T-helper 1 cell (primary cell): ENCODE measurements around the gene AFDN.

ENCODE experiments used
- DNase-seq, 5 donors: peaks; one replicate each; pipeline ENCODE4 v3.0.0-alpha.2; 2012 to 2020

AFDN gene

DNA sequence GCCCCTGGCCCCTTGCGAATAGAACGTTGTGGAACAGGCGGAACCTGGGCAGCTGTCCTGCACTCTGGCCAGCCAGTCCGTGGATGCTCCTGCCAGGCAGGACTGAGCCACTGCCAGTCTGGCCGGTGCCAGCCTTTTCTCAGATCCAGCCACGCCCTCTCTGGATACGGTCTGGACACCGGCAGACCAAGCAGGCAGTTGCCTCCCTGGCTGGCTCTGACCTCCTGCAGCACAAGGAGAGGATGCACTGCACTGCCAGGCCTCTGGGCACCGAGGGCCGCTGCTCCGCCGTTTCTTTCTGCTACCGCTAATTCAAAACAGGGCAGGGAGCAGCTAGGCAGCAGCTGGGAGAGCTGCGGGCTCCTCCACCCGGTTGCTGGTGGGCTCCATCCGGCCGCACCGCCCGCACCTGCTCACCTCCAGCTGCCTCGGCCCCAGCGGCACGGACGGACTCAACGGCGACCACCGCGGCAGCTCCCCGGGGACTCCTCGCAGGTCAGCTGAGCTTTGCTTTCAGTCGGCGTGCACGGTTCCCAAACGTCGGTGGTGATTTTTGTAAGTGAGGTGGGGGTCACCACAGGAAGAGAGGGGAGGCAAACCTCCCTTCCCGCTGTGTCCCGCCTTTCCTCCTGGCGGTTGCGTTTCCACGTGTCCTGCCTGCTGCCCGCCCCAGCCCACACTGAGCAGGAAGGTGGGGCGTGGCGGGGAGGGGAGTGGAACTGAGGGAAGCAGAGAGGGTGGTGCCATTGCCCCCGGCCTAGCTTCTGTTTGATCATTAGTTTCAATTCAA is 30.3 kb upstream of the AFDN start:
- DNase-seq: no peak

DNA sequence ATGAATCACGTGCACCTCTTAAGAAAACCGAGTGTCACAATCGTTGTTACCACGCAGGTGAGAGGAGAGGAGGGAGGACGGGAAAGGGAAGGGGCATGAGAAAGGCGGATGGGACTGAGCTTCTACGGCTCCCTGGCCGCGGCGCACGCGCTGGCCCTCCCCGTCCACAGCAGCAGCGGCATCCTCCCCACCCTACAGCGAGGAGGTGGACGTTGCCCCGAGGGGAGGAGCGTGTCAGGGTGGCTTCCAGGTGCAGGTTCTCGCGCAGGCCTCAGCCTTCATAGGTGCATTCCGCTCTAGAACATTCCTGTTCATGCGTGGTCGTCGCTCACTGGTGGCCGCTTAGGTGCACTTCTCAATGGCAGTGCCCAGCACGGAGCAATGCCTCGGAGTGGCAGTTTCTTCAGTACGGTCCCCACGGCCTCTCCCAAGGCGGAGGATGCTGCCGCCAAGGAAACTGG is 29.7 kb upstream of the AFDN start:
- DNase-seq: no peak

DNA sequence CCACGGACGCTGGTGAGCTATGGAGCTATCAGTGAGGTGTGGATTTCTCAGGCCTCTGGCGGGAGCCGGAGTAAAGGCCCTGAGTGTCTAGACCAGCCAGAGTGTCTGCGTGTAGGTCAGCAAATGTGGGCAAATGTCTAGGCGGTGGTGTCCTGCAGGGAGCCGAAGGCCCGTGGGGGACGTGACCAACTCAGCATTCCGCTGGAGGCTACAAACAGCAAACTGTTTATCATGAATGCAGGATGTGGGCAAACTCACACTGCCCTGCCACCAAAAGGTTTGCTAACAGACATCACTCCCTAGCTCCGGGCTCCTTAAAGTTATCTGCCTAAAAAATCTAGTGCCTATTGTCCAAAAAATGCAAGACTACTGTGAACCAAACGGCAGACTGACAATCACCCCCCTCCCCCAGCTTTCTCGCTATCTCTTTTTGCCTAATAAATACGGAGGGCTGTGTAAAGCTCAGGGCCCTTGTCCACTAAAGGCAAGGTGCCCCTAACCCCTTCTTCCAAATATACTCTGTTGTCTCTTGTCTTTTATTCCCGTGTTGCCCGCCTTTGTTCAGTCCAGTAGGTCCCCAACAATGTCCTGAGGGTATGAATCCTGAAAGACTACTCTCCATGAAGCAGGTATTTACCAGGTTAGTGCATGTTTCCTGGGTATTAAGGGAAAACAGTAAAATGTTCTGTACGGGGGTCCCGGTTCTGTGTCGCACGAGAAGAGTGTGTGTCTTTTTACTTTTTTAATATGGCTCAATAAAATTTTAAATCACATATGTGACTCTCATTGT is 29.0 kb upstream of the AFDN start:
- no peak for DNase-seq

DNA sequence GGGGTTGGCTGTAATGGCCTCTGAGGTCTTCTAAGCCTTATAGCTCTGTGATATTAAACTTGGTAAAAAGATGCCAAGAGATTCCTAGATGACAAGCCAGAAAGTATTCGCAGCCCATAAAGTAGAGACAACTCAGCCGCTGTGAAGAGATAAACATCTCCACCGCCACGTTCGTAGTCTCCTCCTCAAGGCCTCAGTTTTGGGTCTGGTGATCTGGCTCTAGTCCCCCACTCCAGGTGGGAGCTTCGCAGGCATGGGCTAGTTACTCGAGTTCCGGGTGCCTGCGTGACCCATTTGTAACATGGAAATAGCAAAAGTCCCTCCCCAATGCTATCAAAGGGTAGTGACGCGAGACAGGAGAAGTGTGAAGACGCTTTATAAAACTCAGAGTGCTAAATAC is 28.3 kb upstream of the AFDN start:
- DNase-seq: no peak

DNA sequence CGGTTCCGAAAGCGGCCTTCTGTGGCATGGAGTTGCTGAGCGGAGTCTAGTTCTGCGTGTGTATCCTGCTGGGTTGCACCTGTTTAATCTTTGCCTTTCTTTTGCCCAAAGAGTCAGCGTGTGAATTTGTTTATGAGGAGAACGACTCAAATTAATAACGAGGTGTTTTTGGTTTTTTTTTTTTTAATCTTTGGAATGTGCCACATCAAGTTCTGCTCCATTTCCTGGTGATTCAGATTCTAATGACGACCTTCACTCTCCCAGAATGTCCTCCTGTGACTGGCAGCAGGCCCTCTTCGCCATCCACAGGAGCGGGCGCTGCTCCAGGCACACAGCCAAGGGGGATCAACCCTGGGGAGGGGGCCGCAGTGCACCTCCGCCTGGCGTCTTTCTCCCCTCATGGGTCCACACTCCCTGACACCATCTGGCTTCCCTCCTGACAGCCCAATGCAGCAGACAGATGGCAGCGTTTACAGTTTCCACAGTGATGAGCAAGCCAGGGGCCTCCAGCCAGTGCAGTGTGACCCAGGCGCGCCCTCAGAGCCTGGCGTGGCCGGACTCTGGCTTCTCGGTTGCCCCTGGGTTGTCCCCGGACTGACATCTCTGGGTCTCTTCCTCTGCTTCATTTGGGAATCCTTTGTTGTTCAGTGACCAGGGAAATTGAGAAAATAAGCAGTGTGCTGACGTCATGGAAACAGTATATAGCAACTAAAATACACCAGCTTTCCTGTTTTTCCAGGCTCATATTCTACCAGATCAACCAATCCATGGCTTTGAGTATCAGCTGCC is 27.5 kb upstream of the AFDN start:
- no peak for DNase-seq

DNA sequence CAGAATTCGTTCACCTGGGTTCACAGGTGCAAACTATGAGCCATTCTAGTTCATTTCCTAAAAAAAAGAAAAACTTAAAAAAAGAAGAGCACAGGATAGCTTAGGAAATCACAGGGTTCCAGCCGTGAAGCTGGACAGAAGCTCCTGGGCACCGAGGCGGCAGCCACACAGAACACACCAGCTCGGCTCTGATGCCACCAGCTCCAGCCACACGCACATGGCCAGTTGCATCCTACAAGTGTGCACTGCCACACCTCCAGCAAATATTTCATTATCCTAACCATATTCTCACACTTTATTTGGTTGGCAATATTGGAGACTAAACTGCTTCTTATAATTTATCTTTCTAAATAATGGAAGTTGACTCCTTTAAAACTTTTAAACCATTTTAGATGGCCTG is 26.2 kb upstream of the AFDN start:
- no peak for DNase-seq

DNA sequence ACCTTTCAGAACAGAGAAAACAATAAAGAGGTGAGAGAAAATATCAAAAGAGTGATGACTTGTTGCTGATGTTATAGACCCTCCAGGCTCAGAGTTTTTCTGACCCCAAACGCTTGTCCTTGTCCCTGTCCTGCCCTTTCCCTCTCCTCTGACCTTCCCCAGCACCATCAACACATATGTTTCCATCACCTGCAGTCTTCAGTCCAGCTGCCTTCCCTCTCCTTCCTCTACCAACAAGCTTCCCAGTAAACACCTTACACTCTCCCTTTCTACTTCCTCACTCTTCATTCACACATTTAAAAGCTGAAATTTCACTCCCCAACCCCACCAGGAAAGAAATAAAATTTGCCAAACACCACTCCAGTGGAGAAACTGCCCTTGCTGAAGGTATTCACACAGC is 25.4 kb upstream of the AFDN start:
- DNase-seq: no peak

DNA sequence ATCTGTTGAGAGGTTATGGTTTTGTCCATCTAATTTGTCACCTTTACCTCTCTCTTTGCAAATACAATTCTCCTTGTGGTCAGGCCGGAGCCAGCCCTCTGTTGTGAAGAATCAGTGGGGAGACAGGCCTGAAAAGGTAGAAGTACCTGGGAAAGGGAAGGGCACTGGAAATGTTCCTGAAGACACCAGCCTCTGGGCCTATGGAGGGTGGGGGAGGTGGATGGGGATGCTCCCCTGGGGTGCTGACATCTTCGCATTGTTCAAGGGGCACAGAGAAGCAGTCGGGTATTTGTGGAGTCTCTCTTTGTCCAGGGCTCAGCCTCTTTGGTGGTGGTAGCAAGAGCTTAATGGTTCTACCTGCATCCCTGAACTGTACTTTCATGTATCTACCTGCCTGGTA is 24.4 kb upstream of the AFDN start:
- no peak for DNase-seq

DNA sequence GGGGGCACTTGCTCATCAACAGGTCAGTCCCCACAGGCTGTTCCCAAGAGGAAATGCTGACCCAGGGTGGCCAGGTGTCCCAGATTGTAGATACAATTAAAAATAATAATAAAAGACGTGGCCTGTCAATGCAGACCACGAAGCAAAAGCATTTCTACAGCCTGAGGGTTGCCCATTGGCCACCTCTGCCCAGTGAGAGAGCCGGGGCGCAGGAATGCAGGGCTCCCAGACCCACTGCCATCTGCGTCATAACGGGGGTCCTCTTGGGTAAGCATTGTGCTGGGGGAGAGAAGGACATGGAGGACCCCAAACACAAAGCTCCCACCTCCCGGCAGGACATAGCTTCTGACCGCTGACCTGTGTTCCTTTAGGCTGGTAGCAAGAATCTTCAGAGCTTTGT is 22.9 kb upstream of the AFDN start:
- no peak for DNase-seq

DNA sequence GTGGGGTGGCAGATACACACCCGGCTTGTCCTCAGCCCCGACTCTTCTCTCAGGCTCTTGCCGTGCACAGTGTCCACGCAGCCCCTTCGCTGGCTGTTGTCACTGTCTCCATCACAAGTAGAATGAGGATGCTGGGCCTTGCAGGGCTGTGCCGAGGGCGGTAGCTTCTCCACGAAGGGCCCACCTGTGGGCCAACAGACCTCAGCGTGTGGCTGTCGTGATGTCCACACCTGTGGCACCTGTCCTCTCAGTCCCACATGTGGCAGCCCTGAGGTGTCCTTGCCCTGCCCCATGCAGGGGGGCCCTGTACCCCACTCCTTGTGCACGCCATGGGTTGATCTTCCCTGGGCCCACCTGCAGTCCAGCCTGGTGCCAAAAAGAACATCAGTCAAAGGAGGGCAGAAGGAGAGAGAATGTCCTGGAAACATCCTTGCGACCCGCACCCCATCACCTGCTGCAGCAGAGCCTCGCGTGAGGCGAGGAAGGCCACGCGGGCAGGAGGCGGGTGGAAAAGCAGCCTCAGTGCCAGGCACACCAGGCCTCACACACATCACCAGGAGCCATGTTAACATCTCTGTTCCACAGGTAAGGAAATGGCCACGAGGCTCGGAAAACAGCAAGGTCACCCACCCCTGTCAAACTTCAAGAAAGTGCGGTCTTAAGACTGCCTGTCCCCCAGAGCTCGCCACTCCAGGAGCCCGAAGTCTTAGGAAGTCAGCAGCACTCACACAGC is 22.3 kb upstream of the AFDN start:
- no peak for DNase-seq

DNA sequence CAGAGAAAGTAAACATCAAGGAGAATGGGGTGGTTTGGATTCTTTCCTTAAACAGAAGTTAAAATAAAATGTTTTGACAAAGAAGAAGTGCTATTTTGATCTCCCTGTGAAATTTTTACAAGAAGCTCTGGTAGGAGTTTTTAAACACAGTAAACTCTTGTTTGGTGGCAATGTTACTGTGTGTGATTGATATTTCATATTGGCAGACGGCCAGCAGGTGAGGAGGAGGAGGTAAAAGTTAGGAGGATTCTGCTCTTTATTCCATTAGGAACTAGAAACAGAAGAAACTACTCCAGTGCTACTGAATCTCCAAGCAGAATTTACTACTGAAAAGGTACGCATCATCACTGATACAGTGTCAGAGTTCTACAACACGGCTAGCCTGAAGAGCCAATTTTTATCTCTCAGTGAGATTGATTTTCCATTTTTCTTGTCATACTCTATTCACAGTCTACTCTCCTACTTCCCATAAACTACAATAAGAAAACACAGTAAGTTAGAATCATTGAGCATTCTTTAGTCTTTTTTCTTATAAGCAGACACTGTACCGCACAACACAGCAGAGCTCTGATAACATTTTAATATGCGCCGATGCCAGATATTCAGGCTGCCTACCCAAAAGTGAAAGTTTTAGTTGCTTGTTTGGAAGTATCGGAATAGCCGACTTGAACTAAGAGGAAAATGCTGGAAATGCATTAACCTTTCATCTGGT is 21.2 kb upstream of the AFDN start:
- DNase-seq: no peak

DNA sequence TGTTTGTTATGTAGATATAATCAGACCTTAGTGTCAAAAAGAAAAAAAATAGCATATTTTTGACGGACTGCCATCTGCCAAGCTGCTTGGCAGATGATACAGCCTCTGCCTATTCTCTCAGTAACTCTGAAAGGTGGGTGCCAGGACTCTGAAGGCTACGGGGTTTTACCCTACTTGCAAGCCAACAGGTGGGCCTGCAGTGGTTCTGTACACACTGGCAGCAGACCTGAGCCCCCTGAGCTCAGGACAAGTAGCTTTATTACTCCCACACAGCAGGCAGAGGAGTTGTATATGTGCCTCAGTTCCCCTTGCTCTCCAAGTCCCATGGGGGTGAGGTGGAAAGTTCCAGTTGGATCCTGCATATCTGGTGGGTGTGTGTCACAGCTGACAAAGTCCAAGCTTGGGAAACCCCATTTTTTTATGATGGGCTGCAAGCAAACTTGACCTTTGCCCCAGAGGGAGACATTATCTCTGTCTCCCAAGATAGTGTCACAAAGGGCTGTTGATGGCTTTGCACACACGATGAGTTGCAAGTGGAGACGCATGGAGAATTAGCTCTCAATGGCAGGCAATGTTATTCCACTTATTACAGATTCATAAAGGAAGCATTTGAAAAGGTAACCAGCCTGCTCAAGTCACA is 20.5 kb upstream of the AFDN start:
- DNase-seq: no peak

DNA sequence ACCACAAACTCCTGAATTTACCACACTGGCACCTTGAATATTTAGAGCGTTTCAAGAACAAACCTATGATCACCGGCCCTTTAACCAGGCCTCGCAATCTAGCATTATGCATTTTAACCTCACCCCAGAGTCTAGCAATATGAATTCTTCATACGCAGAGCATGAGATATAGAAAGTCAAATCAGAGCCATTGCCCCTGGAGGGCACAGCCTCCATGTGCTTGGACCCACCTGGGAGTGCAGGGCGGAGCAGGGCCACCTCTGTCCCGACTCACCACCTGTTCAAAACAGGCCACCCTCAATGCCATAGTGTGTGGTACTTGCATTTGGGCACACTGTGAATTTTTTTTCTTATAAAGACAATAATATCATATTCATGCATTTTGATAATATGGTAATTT is 19.5 kb upstream of the AFDN start:
- DNase-seq: no peak

DNA sequence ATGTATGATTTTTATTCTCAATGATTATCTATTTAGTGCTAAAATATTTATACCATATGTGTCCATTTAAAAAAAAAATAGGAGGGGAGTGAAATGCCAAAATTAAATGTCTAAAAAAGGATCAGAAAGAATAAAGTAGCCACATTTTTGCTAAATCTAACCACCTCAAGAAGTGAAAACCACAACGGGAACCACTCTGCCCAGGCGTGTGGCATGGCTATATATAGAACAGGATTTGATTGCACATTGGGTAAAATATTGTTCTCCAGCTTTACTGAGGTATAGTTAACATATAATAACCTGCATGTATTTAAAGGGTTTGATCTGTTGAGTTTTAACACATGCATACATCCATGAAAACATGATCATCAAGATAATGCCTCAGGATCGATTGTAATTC is 19.0 kb upstream of the AFDN start:
- DNase-seq: no peak

DNA sequence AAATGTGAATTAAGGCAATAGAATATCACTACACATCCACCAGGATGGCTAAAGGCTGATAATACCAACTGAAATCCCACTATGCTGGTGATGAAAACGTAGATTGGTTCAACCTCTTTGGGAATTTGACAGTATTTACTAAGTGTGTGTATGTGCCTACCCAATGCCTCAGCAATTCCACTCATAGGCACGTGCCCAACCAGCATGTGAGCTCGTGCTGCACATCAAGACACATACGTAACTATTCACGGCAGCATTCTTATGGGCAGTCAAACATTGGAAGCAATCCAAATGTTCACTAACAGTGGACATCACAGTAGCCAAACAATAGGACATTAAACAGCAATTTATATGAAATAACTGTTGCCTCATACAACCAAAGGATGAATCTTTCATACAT is 15.7 kb upstream of the AFDN start:
- DNase-seq: no peak

DNA sequence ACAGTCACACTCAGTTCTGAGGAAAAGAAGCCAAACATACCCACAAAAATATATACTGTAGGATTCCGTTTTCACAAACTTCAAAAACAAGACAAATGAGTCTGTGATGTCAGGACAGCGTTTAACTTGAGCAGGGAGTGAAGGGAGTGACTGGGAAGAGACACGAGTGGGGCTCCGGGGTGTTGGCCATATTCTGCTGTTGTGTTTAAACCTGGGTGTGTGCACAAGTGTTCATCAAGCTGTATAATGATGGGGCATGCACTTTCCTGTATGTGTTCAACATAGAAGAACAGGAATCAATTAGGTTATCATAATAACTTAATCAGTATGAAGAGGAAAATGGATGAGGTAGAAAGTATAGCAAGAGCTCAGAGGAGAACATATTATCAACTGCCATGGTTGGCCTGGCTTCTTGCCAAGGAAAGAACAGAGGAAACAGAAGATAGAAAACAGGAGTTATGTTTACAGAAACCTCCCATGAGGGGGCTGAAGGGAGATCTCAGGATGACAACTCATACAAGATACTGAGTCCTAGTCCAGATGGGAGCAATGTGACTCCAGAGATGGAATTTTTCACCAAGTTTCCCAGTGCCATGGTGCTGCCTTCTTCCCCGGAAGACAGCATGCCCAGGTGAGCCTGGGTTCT is 15.1 kb upstream of the AFDN start:
- DNase-seq: no peak

DNA sequence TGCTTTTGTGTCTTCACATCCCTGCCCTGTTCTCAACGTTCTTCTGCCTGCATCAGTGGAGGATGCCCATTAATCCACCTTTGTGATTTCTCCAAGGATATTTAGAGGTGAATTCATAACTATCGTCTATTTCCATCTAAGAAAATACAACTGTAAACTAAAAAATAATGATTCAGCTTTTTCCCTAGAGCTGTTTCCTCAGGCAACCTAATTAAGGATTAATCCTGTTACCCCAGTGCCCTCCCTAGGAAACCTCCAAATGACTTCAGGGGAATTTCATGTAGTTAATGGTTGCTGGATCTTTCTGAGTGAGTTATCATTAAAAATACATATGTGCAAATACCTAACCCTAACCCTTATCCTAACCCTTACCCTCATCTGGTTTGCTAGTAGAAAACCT is 14.6 kb upstream of the AFDN start:
- no peak for DNase-seq

DNA sequence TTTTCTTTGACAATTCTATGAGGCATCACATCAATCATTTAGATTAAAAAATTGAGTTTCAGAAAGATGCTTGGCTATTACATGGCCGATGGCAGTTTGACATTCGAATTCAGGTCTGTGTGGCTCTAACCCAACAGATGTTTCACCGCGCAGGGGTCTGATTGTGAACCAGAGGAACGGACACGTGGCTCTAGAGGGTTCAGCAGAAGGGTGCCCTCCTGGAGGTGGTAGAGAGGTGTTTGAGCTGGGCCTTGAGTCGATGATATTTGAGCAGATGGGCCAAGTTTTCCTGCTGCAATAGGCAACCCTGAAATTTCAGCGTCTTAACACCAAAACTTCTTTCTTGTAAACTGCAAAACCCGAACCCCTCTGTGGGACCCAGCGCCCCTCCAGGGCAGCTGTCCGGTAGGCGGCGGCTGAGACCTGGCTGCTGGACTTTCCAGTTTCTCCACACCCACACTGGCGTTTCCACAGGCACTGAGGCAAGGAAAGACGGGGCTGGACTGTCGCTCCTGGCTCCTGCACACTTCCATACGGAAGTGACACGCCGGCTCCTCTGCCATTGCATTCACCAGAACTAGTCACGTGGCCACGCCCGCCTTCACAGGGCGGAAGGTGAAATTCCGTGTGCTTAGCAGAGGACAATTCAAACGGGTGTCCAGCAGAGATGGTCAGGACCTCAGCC is 11.3 kb upstream of the AFDN start:
- DNase-seq: no peak

DNA sequence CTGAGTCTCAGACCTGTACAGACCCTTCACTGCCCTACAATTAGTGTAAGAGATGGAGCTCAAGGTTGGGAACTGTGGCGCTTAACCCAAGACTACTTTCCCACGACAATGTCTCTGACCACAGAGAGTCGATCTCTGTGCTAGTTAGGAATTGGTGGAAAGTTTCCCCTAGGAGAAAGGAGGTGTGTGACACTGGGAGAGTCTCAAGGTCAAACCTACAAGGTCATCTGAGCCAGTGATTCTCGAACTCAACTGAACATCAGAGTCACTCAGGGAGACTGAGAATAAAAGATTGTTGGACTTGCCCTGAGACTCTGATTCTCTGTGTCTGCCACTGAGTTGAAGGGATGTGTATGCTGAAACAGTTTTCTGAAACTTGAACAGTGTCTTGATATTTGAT is 9.7 kb upstream of the AFDN start:
- no peak for DNase-seq

DNA sequence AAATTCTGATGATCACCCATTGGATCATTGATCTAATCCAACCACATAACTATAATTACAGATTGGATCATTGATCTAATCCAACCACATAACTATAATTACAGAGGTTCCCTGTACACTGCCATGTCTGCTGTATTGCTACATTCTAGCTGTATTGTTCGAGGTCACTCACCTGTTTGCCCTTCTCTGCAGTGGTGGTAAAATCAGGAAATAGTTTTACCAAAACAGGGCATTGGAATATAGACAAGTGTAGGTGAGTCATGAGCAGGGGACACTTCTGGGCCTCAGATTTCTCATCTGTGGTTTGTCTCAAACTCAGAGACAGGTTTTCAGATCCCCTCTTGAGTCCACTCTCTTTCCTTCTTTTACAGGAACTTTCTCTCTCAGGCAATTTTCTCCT is 9.0 kb upstream of the AFDN start:
- no peak for DNase-seq

DNA sequence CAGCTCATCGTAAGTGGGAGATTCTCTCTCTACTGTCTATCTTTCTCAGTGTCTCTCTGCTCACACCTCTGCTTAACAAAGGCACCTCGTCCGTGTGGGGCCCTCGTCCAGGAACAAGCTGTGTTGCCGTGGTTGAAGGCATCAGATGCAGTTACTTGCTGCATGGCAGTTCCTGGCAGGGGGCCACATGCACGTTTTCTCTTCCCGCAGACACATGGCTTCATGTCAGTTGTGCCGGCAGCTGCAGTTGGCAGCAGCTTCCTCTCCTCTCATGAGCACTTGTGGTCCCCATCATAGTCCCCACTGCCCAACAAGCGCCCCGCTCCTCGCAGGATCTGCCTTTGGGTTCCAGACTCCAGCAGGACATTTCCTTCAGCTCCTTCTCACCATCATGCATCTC is 7.1 kb upstream of the AFDN start:
- no peak for DNase-seq
